GM21367 (cell line): ENCODE results near the gene PRKG2.

Source experiments
- ATAC-seq: cut with Tn5 transposase; IDR thresholded peaks from one replicate; pipeline ENCODE4 v1.9.1; 2021; ENCODE audit not compliant: unreplicated experiment

PRKG2 gene

DNA sequence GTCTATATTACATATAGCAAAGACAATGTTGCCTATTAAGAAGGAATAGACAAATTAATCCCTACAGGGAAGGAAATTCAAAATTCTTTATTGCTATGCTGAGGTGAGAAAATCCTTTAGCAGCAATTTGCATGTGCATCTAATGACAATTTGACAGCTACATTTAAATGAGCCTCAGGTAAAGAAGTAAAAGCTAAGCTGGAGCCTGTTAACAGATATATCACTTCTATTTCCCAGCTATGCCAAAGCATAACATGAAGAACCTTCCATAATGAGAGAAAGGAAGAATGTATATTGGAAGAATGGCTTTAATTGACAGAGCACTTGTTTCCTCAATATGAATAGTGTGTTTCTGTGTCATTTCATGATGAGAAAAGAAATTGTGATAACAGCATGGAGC lies 112.9 kb downstream of the PRKG2 start:
- ATAC-seq: no peak

- no peak for ATAC-seq
These were observed 118.5 kb downstream of the PRKG2 start for GRCh38 chr4:81096566-81096965.

GRCh38 chr4:81095389-81095788 lies 119.6 kb downstream of the PRKG2 start:
- ATAC-seq: no peak

DNA sequence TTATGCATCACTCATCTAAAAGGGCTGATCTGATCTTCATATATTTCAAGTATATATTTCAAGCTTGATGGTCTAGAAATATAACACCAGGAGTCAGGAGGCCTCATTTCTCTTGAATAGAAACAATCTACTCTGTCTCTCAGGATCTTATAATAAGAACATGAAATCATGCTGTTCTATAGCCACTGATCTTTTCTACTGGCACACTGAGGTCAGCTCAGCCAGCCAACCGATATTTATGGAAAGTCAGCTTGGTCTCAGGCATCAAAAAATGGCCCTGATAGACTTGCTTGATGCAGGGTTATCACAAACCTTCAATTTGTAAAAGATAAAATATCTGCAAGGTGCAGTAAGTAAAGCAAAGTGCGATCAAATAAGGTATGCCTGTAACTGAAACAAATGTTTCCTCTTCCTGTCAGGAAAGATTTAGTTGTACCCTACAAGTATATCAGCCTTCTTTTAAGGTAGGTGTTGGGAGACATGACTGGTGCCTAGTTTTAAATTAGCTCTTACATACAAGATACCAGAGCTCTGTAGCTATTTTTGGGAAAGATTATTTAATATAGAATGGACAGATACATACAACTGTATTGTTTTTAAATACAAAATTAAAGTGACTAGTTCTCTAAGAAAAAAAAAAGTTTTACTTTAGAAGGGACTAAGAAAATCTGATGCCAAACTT lies 121.2 kb downstream of the PRKG2 start:
- ATAC-seq: no peak

DNA sequence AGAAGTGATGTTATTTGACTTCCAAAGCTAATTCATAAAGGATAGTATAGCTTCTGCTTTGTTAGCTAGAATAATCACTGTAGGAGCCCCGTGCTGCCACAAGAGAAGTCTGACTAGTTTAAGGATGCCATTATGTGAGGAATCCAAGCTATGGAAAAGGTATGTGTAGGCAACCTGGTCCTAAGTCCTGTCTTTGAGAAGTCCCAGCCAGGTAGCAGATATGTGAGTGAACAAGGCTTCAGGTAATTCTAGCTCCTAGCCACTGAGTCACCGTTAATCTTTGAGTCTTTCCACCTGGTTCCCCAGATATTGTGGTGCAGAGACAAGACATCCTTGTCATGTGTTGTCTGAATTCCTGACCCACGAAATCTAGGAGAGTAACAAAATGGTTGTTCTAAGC lies 129.0 kb downstream of the PRKG2 start:
- no peak for ATAC-seq

DNA sequence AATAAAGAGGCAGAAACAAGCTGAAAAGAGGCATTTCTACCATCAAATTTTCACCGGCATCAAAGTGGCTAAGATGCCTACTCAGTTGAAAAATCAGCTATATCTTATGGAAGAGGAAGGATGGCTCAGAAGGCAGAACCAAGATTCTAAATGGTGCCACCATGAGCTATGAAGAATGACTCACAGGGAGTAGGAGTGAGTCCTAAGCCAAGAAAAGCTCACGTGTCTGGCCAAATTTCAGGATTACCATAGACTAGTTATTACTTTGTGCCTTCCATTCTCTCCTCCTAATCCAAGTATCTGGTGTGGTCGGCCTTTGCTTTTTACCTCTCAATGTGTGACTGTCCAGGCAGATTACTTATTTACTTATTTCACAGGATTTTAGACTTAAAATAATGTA lies 129.7 kb downstream of the PRKG2 start:
- no peak for ATAC-seq

GRCh38 chr4:81084634-81085033 lies 130.4 kb downstream of the PRKG2 start:
- ATAC-seq: no peak

DNA sequence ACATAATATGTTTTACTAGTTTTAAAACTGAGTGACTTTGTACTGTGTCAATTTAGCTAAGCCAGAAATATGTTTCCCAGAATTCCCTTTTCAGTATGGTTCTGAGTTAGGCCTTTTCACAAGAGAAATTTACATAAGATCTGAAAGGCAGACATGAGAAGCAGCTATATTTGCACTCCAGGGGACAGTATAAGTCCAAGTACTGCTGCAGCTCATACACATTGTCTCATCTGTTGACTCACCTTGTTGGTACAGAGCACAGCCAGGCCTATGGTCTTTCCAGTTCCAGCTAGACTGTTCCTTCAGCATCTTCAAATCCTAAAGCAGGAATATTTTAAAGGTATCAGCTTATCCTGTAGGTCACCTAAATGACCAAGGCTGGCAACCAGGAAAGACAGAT lies 131.0 kb downstream of the PRKG2 start:
- no peak for ATAC-seq

GRCh38 chr4:81081156-81081555 lies 133.9 kb downstream of the PRKG2 start:
- ATAC-seq: no peak

DNA sequence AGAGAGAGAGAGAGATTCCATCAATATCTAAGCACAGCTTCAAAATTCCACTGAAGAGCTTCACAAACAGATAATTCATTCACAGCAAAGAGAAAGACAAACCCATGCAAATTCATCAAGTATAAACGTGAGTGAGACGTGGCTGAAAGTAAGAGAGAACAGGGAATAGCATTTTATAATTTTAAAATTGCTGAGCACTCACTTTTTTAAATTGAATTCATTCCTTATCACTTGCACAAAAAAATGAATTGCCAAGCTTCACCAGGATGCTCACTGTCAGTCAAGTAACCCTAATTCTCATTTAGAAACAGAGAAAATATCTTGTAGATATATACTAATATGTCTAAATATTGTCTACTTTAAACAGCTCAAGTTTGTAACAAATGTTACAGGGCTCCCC lies 144.0 kb downstream of the PRKG2 start:
- no peak for ATAC-seq

GRCh38 chr4:81069706-81070331 lies 145.2 kb downstream of the PRKG2 start:
- peak; percentile 99 for ATAC-seq

GRCh38 chr4:81065446-81065845 lies 149.6 kb downstream of the PRKG2 start:
- no peak for ATAC-seq

GRCh38 chr4:81062001-81062400 lies 153.0 kb downstream of the PRKG2 start:
- no peak for ATAC-seq

DNA sequence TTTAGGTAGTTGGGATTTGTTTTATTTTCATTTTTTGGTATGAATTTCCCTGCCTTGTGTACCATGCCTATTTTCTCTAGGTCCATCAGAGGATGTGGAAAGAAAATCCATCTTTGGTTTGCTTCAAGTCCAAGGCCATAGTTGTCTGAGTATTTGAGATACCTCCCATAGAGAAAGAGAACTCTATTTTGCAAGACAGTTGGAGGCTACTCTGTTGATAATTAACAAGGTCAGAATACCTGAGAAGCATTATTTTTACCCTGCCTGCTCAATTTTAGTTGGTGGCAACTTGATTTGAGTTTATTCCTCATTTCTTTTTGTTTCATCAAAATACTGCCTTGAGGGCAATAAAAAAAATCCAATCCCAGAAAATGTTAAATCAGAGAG lies 153.7 kb downstream of the PRKG2 start:
- ATAC-seq: no peak

GRCh38 chr4:81060587-81061343 lies 154.3 kb downstream of the PRKG2 start:
- ATAC-seq: no peak

GRCh38 chr4:81058621-81059020 lies 156.4 kb downstream of the PRKG2 start:
- no peak for ATAC-seq

GRCh38 chr4:81052119-81053068 lies 162.6 kb downstream of the PRKG2 start:
- peak; percentile 100 for ATAC-seq

- no peak for ATAC-seq
These were observed 165.1 kb downstream of the PRKG2 start for GRCh38 chr4:81049907-81050306.

GRCh38 chr4:81049330-81049729 lies 165.7 kb downstream of the PRKG2 start:
- no peak for ATAC-seq

DNA sequence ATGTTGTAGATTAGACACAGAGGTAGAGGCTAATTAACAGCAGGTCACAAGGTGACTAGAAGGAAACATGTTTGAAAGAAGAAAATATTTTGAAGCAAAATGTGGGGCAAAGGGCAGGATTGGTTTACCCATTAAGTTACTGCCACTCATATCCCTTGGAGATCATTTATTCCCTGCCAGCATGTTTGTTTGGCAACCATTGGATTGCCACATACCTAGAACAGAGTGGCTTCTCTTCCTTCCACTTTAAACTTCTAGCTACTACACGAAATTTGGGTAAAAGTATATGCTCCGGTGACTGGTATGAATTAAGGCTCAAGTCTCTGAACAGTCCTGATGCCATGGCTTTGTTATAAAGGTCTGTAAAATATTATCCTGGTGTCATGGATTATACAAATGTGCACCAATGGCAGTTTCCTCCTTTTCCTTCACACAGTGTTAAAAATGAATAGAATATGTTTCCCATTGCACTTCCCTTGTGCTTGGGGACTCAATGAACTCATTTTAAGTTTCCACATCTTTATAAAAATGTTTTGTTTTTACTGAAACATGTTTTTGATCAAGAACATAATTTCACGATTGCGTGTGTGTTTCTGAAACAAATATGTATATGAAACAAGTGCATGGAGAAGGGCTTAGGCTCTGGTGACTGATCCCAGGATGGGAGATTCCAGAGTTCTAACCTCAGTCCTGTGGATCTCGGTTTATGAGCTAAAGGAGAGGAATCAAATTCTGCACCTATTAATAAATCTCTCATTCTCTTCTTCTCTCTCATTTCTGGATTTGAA lies 172.2 kb downstream of the PRKG2 start:
- no peak for ATAC-seq
